HG03039 (cell line): ENCODE results near the gene USF3.
"Not testable (repeated sequence)": the region's sequence is repeated elsewhere in the genome, so short reads cannot be mapped to it uniquely, and the experiment has no call there.

Experiments used
- ATAC-seq: cut with Tn5 transposase; IDR thresholded peaks from one replicate; pipeline ENCODE4 v1.9.1; 2021; ENCODE audit warnings: mild to moderate bottlenecking, moderate library complexity; ENCODE audit not compliant: unreplicated experiment

The USF3 gene

DNA sequence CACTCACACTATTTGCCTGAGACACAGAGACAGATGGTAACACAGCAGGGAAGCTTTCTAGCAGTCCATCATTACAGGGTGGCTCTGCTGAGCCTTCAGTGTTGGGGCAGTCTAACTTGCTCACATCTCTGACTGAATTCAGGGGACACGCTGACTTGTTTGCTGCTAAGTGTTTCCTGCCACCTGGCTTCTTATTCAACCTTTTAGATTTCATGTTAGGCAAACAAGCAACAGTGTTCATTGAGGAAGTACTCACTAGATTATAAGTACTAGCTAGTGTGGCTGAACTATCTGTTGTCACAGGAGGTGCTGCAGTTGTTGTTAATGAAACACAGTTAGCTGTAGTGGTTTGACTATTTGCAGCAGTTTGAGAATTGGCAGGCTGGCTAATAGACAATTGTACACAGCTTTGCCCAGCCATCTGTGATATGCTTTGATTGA is 37.3 kb downstream of the USF3 start:
- no peak for ATAC-seq

- ATAC-seq: no peak
These were observed 38.3 kb downstream of the USF3 start for GRCh38 chr3:113658107-113658506.

GRCh38 chr3:113654851-113655250 is 41.6 kb downstream of the USF3 start:
- no peak for ATAC-seq

- no peak for ATAC-seq
These were observed 42.1 kb downstream of the USF3 start for GRCh38 chr3:113654310-113654709.

GRCh38 chr3:113649174-113649845 is 47.1 kb downstream of the USF3 start:
- ATAC-seq: no peak

DNA sequence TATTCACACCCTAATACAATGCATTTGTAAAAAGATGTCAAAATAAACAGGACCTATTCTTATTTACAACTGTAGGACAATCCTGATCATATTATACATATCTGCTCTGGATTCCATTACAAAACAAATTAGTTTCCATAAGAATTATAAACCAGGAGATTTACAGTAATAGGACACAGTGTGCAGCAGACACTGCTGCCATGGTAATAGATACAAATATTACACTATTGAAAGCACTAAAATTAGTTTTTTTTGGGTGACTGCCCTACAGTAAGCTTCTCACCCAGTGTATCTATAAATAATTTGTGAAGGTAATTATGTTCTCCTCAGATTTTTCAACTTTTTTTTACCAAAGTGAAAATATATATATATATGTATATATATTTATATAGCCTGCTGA is 47.9 kb downstream of the USF3 start:
- no peak for ATAC-seq

DNA sequence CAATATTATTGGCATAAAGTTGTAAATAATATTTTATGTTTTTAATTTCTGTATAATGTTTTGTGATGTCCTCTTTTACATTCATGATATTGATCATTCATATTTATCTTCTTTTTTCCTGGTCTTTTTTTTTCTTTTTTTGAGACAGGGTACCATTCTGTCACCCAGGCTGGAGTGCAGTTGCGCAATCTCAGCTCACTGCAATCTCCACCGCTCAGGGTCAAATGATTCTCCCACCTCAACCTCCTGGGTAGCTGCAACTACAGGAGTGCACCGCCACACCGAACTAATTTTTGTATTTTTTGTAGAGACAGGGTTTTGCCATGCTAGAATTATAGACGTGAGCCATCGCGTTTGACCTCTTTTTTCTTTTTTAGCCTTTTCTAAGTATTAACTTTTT is 52.9 kb downstream of the USF3 start:
- ATAC-seq: no peak

DNA sequence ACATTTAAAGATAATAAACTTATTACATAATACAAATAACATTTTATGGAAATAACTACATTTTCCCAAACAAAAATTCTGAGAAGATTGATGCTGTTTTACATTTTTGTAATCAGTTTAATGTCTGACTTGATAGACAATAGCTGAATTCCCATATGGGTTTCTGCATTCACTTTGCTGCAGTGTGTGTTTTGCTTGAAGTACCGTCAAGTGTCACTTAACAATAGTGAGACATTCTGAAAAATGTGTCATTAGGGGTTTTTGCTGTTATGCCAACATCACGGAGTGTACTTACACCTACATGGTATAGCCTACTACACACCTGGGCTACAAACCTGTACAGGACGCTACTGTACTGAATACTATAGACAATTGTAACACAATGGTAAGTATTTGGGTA is 57.5 kb downstream of the USF3 start:
- ATAC-seq: no peak

GRCh38 chr3:113637756-113638155 is 58.7 kb downstream of the USF3 start:
- no peak for ATAC-seq

GRCh38 chr3:113636034-113636433 is 60.4 kb downstream of the USF3 start:
- ATAC-seq: not testable (repeated sequence)

DNA sequence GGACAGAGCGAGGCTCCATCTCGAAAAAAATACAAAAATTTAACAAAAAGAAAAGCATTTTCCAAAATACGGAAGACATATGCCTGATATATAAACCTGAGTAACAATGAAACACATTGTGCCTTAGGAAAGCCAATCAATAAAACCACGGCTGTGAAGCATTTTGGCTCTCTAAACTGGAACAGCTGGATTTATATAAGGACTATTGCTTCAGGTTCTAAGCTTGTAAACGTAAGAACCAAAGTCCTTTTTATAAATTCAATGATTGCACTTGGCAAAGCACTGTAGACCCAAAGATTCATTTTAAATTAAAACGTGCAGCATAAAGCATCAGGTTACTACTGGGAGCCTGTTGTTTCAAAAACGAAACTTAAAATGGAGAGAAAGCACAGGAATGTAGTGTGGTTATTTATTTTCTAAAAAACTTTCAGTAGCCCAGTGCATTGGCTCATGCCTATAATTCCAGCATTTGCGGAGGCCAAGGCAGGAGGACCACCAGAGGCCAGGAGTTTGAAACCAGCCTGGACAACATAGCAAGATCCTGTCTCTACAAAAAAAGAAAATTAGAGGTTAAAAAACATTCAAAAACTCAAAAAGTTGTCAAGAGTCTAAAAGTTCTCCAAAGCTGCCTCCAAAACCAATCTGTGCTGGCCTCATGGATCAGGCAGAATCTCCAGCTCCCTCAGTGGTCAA is 61.5 kb downstream of the USF3 start:
- no peak for ATAC-seq

DNA sequence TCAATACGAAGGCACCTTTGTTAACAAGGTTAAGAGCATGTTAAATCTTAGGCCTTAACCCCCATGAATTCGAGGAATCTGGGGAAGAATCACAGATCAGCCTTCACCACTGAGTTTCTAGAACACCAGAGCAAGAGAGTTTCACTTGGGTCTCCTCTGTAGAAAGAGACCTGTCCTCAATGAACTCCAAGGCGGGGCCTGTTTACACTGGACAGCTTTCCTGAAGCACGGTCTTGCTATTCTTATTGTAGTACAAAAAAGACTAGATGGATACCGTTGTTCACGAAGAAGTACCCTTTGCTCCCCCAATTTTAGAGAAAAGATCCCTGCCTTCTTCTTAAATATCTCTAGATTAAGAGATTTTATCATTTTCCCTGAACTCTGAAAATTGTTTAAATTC is 64.9 kb downstream of the USF3 start:
- ATAC-seq: no peak

- ATAC-seq: no peak
These were observed 65.4 kb downstream of the USF3 start for GRCh38 chr3:113630956-113631542.

DNA sequence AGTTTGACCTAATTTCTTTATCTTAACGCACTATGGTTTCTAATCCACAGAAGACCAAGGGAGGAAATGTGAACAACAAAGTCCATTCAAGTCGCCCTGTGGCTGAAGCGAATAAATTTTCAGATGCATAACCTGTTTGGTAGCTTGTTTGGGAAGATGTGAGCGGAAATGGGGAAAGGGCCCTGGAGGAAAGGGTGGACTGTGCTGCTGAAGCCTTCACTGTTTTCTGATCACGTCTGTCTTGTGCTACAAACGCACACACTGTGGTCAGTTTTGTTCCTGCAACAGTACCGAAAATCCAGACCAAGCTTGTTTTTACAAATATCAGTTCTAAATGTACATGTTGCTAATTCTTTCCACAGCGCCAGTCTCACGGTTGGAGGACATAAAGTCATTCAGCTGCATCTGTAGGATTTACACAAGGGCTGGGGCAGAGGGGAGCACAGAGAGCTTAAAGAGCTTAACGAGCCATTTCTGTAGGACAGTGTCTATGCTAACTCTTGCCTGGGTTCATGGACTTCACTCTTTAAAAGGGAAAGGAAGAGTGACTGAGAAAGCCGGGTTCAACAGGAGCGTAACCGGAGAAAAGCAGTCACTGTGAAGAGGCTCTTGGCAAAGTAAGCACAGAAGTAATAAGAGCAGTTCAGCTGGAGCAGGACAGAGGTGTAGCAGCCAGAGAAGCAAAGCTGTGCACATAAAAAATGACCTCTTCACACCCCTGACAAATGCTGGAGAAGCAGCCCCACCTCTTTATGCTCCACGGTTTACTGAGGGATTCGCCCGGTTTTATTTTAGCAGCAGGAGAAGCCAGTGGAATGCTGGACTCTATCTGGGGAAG is 66.6 kb downstream of the USF3 start:
- no peak for ATAC-seq

DNA sequence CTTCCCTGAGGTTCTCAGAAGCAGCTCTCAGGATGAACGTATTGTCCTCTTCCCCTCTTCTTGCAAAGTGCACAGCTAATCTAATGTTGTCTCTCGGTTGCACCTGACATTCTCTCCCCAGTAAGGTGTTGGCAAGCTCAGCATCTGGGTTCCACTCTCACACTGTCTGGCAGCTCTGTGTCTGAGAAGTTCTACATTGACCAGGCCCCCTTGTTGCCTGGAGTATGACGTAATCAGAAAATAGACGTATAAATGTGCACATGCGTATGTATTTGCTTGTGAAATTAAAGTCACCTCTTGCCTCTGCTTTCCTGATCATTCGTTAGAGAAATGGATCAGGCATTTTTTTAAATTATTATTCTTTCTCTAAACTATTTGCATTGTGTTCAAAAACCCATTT is 67.7 kb downstream of the USF3 start:
- no peak for ATAC-seq

DNA sequence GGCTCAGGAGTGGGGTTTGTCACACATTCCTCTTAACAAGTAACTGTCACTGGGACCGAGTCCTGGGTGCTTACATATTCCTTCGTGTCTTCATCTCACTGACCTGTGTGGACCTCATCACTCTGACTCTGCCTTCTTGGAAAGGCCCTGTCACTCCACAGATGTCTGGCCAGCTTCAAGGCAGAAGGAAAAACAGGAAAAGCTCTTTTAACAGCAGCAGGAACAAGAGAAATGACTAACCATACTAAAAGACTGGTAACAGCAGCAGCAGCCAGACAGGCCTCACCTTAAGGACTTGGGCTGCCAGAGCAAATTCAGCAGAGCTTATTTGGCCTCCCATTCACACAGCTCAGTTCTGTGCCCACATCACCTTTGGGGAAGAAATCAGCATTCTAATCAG is 68.1 kb downstream of the USF3 start:
- no peak for ATAC-seq

DNA sequence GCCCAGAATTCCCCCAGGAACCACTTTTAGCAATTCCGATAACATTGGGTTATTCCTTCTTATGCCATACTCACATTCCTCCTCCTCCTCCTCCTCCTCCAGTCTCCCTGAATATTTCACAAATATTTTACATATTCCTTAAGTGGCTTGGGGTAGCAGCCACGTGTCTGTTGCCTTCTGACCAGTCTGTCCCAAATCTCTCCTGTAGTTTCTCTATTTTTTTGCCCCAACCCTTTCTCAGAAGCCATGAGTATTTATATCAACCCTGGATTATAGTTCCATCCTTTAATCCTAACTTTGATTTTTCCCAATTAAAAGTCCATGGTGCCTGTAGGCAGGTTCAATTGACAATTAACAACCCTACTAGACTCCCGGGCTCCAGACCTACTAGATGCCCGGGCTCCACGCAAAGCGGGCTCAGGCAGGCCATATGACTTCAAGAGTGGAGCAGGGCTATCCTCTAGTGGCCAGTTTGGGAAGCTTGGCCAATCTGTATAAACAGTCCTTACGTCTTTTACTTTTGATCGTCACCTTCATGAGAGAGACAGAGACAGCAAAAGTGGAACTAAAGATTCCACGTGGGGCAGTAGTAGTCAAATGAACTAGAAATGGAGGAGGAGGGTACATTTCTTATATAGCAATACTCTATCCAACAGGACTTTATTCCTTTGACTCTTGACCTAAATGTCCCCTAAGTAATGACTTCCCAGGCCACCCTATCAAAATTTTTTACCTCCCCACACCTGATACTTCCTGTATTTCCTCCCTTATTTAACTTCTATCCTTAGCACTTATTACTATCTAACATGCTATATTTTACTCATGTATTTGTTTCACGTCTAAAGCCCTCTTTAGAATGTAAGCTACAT is 69.7 kb downstream of the USF3 start:
- ATAC-seq: peak; percentile 48

DNA sequence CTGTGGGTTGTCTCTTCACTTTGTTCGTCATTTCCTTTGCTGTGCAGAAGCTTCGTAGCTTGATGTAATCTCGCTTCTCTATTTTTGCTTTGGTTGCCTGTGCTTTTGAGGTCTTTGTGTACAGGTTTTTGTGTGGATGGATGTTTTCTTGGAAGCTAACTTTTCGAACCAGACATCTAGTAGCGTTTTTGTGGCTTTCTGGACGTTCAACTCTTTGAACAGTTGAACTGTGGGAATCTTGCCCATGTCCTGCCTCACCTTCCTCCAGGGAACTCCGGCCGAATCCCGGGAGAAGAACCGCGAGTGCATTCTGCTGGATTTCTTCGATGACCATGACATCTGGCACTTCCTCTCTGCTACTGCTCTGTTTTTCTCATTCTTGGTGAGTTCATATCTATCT is 70.6 kb downstream of the USF3 start:
- no peak for ATAC-seq

- no peak for ATAC-seq
These were observed 72.6 kb downstream of the USF3 start for GRCh38 chr3:113623811-113624210.

DNA sequence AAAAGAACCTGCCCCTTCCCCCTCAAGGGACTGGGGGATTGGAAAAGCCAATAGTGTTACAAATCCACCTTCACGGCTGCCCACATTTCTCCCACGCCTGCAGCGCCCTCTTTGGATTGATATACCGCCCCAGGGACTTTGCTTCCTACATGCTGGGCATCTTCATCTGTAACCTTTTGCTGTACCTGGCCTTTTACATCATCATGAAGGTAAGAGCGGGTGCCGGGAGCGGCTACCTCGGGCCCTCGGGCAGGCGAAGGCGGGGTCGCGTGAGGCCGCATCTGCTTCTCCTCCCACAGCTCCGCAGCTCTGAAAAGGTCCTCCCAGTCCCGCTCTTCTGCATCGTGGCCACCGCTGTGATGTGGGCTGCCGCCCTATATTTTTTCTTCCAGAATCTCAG is 73.1 kb downstream of the USF3 start:
- no peak for ATAC-seq

DNA sequence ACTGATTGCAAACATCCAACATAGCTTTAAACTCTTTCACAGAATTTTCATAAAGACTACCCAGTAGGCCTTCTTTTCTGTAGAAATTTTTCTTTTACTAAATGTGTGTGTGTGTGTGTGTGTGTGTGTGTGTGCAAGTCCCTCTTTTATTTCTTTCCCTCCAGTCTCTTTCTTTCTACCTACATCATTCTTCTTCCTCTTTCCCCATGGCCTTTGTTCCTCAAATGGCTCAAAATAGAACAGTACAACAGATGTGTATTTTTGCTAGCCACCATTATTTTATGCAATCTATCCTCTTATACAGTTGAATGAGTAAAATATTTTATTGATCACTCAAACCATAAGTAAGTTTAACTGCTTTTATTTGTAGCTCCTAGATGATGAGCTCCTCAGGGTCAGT is 76.4 kb downstream of the USF3 start:
- no peak for ATAC-seq
